Stimulated activated effector memory CD8-positive, alpha-beta T cell treated with anti-CD3 and anti-CD28 coated beads, Interleukin-12 subunit alpha, Interleukin-12 subunit beta, amount 100 ng/mL, for 72 hours (primary cell): ENCODE results near the gene GMDS.

Experiments used
- ATAC-seq: fragments of 150-1000 bp; cut with Tn5 transposase; 2 replicates; pipeline ENCODE4 v1.10.0; 2021
- DNase-seq, 2 donors: peaks; one replicate each; pipeline ENCODE4 v3.0.0; 2021 to 2022; ENCODE audit warnings: low spot score in 2 of 2
- H3K27ac Mint-ChIP-seq: one replicate; pipeline ENCODE4 v1.8.0; 2022; ENCODE audit warnings: mild to moderate bottlenecking, mixed read lengths
- H3K36me3 Mint-ChIP-seq: one replicate; pipeline ENCODE4 v1.8.0; 2022; ENCODE audit warnings: mild to moderate bottlenecking, mixed read lengths
- H3K4me1 Mint-ChIP-seq: one replicate; pipeline ENCODE4 v1.8.0; 2022; ENCODE audit warnings: mixed read lengths
- H3K4me3 Mint-ChIP-seq: one replicate; pipeline ENCODE4 v1.8.0; 2022; ENCODE audit warnings: mild to moderate bottlenecking, mixed read lengths
- H3K9me3 Mint-ChIP-seq: one replicate; pipeline ENCODE4 v1.8.0; 2022; ENCODE audit warnings: mixed read lengths

Gene GMDS

DNA sequence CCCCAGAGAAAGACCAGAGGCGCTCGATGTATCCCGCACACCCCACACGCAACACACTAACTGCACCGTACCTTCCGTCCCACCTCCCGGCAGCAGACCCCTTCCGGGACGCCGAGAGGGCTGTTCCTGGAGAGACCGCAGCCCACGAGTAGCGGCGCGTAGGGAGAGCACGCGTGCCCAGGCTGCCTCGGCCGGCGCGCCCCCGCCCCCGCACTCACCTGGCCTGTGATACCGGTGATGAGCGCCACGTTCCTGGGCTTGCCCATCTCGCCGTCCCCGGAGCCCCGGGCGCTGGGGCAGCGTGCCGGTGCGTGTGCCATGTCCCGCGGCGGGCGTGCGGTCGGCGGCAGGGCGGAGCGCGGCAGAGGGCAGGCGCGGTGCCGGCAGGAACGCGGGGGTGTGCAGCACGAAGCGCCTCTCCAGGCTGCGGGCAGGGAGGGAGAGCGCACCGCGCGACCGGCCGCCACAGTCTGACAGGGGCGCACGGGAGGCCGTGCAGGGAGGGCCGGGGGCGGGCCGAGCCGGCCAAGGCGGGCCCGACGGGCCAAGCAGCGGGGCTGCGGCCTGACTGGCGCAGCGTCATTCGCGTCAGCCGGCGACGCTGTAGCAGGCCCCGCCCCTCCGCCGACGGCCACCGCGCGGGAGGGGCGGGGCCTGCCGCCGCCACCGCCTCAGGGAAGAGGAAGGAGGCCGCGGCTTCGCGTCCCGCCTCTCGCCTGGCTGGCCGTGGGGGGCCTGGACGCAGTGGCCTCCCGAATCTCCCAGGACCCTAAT, at the start of gene GMDS:
Gene GMDS, minus strand, starts transcription at position 503 of the 774 bp plus-strand sequence.
- Mint-ChIP-seq H3K27ac (peak within 1 kb of the TSS; percentile 93), H3K4me3 (peak within 1 kb of the TSS; percentile 85), H3K4me1 (peaks cover 62% of the 10 kb centered on the region), H3K36me3 (no peaks in the 10 kb centered on the region), H3K9me3 (no peaks in the 10 kb centered on the region)
- DNase-seq = peak; percentile 71 to 85
- peak; percentile 97 for ATAC-seq

DNA sequence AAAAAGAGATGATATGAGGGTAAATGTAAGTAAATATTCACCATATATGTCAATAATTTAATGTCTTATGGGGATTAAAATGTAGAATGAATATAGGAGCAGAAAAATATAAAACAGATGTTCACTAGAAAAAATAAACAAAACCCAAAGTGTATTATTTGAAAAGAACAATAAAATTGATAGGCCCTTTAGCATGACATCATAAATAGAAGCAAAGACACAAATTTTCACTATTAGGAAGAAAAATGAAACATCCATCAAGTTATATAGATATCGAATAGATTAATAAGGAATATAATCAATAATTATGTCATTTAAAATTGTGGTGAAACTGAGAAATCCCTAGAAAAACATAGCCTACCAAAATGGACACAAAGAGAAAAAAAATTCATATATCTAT, 40.1 kb upstream of the GMDS start:
- no peak for ATAC-seq
- no peaks in the 10 kb centered on the region for H3K4me1 Mint-ChIP-seq
- no peak overlapping the region for H3K4me3 Mint-ChIP-seq
- peaks cover 41% of the 10 kb centered on the region for H3K9me3 Mint-ChIP-seq
- H3K27ac Mint-ChIP-seq = no peak overlapping the region
- no peak for DNase-seq
- no peaks in the 10 kb centered on the region for H3K36me3 Mint-ChIP-seq

DNA sequence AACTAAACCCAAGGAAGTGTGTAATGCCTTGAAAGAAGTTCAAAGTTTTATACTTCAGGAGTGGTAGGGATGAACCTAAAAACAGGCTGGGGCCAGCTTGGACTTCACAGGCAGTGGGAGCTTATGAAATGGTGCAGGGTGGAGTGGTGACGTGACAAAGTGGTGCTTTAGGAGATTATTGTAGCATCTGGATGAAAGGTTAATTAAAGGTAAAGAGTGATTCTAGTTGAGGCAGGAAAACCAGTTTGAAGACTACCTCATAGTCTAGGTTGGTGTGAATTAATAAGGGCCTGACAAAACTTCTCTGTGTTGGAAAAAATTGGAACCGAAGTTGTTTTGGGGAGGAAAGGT, 30.5 kb upstream of the GMDS start:
- ATAC-seq (no peak), DNase-seq (no peak)
- no peak overlapping the region for H3K4me3 Mint-ChIP-seq
- peaks cover 7% of the 10 kb centered on the region for H3K9me3 Mint-ChIP-seq
- H3K27ac Mint-ChIP-seq = no peak overlapping the region
- H3K36me3 Mint-ChIP-seq = peaks cover 16% of the 10 kb centered on the region
- H3K4me1 Mint-ChIP-seq = no peaks in the 10 kb centered on the region

DNA sequence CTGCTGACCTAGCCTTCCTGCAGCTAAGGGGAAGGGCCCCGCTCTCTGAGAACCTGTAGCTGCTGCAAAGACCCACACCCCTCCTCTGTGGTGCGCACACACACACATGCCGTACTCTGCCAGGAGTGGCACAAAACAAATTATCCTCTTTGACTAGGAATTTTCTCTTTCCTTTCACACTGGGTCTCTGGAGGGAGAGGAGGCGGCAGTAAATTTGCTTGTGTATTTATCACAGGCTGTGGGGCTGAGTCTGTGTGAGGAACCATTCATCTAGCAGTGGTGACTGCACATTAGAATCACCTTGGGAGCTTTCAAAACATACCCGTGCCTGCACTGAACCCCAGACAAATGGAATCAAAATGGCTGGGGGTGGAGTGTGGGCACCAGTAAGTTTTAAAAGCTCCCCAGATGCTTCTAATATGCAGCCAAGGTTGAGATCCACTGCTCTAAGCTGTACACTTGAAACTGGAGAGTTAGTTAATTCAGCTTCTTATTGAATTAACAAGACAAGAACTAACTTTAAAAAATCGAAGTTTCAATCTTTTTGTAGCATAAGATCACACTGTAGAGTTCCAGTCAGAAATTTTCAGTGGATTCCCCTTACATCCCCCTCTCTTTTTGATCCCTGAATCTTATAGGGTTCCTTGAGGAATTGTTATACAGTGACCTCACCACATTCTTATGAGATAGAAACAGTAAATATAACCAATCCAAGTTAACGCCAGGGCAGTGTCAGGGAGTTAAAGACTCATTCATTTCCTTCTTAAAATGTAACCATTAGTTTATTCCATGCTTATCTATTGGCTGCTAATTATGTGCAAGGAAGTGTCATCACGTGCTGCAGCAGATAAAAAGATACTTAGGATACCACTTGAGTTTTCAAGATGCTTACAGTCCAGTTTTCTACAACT, 29.8 kb upstream of the GMDS start:
- Mint-ChIP-seq H3K4me3 (no peak overlapping the region), H3K4me1 (no peaks in the 10 kb centered on the region), H3K36me3 (peaks cover 16% of the 10 kb centered on the region), H3K9me3 (peaks cover 1% of the 10 kb centered on the region), H3K27ac (no peak overlapping the region)
- DNase-seq = no peak
- no peak for ATAC-seq

DNA sequence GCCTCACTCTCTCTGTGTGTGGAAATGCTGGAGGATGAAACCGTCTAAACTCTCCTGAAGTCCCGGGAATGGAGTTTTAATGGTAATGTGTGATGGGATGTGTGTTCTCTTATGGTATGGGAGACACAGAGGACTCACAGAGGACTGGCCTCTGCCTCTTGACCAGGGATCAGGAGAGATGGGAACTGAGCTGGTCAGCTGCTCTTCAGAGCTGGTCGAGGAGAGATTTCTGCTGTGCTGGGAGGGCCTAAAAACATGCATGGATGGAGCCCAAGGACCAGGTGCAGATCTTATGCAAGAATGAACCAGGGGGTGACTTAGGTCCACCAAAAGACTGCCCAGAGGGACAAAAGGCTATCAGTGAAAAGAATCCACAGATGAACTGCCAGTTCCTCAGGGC, 27.3 kb upstream of the GMDS start:
- no peak for DNase-seq
- Mint-ChIP-seq H3K4me1 (peaks cover 5% of the 10 kb centered on the region), H3K36me3 (peaks cover 16% of the 10 kb centered on the region), H3K9me3 (no peaks in the 10 kb centered on the region), H3K27ac (no peak overlapping the region), H3K4me3 (no peak overlapping the region)
- no peak for ATAC-seq

DNA sequence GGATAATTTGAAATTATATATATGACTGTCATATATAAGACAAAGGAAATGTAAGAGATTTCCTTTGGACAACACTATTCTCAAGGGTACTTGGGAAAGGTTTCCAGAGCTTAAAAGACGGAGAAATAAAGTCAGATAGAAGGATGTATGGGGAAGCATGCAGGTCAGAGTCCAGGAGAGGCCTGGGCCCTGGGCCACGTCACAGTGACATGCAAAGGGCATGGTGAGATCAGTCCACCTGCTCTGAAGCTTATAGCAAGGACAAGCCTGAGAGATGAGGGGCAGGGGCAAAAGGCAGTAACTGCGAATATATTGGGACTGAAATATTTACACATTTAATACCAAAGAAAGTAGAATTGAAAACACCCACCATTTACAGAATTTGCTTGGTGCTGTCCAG, 24.6 kb upstream of the GMDS start:
- peaks cover 10% of the 10 kb centered on the region for H3K36me3 Mint-ChIP-seq
- H3K4me3 Mint-ChIP-seq = no peak overlapping the region
- no peak for ATAC-seq

DNA sequence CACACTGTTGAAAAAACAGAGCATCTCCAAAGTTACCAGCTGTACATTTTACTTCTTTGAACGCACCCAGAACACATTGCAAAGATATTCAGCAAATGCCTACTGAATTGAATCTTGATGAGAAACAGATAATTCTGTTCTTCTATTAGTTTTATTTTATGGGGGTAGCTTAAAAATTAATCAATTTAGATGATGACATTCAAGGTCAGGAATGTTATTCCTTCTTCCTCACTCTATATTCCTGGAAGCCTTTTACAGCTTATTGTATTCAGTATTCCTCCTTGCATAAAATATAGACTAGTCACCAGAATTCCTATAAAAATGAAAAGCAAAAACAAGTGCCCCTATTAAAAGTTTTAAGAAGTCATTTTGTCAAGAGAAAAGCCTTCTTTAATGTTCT, 21.4 kb upstream of the GMDS start:
- Mint-ChIP-seq H3K27ac (no peak overlapping the region), H3K4me1 (peaks cover 5% of the 10 kb centered on the region), H3K9me3 (no peaks in the 10 kb centered on the region), H3K4me3 (no peak overlapping the region), H3K36me3 (no peaks in the 10 kb centered on the region)
- ATAC-seq (no peak), DNase-seq (no peak)

More for the DNA sequence above, 24.6 kb upstream of the GMDS start:
- H3K9me3 Mint-ChIP-seq = no peaks in the 10 kb centered on the region
- H3K4me1 Mint-ChIP-seq = peaks cover 5% of the 10 kb centered on the region
- H3K27ac Mint-ChIP-seq = no peak overlapping the region
- no peak for DNase-seq

DNA sequence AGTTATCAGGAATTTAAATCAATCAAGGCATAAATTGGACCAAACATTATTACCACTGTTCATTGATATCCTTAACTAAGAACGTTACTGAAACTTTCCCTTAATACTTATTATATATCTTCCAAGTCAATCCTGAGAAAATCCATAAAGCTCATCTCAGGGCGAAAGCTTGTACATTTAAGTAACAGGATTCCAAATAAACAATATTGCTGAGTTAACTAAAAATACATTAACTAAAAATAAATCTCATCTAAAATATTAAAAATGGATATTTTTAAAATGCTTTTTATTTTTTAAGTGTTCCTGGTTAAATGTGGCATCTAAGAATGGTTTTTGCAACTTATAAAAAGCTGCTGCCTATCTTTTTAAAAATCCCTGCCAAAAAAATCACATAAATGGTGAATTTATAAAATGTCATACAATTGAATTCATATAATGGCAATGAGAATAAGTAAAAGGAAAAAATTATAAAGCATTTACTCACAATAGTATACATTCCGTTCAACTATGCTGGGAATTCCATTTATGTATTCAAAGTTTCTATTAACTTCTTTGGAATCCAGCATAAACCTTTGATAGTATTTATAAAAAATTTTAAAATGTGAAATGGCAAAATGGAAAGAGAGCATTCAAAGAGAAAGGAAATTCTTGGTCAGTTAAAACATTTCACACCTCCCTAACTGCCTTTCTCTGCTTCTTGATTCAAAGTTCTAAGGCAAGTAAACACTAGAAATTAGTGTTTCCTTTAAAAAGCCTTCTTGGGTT, 20.8 kb upstream of the GMDS start:
- peaks cover 5% of the 10 kb centered on the region for H3K4me1 Mint-ChIP-seq
- ATAC-seq (no peak), DNase-seq (no peak)
- H3K4me3 Mint-ChIP-seq = no peak overlapping the region
- H3K9me3 Mint-ChIP-seq = no peaks in the 10 kb centered on the region
- no peaks in the 10 kb centered on the region for H3K36me3 Mint-ChIP-seq
- no peak overlapping the region for H3K27ac Mint-ChIP-seq

DNA sequence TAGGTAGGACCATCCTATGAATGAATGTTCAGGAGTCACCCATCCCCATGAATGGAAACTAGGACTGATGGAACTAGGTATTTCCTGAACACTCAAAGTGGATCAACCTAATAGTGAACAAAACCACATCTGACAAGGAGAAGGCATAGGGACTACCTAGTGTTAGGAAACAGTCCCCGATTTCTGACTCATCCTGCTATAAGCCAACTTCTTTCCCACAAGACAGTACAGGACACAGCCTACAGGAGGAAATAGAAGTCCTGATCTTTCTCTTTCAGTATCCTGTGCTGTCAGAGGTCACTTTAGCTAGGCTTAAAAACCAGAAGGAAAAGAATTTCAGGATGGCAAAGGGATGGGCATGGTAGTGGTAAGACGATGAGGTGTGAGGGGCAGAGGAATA, 19.5 kb upstream of the GMDS start:
- no peaks in the 10 kb centered on the region for H3K36me3 Mint-ChIP-seq

DNA sequence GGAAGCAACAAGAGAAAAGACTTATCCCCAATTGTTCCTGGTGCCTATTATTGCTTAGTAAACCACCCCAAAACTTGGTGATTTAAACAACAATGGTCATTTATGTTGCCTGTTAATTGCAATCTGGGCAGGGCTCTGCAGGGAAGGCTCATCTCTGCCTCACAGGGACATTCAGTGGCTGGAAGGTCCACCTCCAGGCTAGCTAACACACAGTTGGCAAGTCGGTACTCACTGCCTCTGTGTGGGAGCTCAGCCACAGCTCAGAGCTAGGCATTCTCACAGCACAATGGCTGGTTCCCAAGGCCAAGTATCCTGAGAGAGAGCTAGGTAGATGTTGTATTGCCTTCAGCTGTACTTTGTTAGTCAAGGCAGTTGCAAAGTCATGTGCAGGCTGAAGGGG, 18.5 kb upstream of the GMDS start:
- ATAC-seq (no peak), DNase-seq (no peak)
- Mint-ChIP-seq H3K4me1 (peaks cover 5% of the 10 kb centered on the region), H3K27ac (no peak overlapping the region), H3K36me3 (no peaks in the 10 kb centered on the region), H3K9me3 (no peaks in the 10 kb centered on the region), H3K4me3 (no peak overlapping the region)

More for the DNA sequence above, 19.5 kb upstream of the GMDS start:
- no peak for ATAC-seq
- Mint-ChIP-seq H3K4me3 (no peak overlapping the region), H3K4me1 (peaks cover 5% of the 10 kb centered on the region), H3K9me3 (no peaks in the 10 kb centered on the region), H3K27ac (no peak overlapping the region)
- no peak for DNase-seq

DNA sequence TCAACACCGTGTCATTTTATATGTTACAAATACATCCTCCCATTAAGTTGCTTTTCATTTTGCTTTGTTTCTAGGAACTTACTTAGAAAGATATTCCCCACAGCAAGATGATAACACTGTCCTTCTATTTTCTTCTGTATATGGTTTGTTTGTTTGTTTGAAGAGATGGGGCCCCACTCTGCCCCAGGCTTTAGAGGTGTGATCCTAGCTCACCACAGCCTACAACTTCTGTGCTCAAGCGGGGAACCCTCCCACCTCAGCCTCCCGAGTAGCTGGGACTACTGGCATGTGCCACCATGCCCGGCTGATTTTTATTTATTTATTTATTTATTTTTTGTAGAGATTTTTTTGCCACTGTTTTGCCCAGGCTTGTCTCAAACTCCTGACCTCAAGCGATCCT, 14.2 kb upstream of the GMDS start:
- H3K36me3 Mint-ChIP-seq = no peaks in the 10 kb centered on the region
- H3K4me3 Mint-ChIP-seq = no peak overlapping the region
- peaks cover 5% of the 10 kb centered on the region for H3K9me3 Mint-ChIP-seq
- DNase-seq (no peak), ATAC-seq (no peak)
- H3K4me1 Mint-ChIP-seq = no peaks in the 10 kb centered on the region
- no peak overlapping the region for H3K27ac Mint-ChIP-seq

DNA sequence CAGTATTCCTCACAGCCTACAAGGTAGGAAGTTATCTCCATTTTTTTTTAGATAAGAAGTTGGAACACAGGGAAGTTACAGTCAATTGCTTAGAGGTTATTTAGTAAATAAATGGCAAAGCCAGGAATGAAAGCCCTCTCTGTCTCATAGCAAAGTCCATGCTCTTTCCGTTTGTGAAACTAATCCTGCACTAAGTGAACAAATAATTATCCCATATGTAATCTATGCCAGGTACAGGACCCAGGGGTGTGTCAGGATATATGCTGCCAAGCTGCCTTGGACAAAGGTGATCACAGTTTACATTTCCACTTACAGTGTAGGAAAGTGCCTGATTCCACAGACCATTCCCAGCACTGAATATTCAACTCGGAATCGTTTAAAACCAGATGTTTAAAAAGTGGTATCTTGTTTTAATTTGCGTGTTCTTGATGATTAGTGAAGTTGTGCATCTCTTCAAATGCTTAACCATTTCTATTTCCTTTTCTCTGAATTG, 13.6 kb upstream of the GMDS start:
- no peak overlapping the region for H3K4me3 Mint-ChIP-seq
- H3K9me3 Mint-ChIP-seq = peaks cover 5% of the 10 kb centered on the region
- H3K4me1 Mint-ChIP-seq = no peaks in the 10 kb centered on the region
- ATAC-seq (no peak), DNase-seq (no peak)
- no peaks in the 10 kb centered on the region for H3K36me3 Mint-ChIP-seq
- no peak overlapping the region for H3K27ac Mint-ChIP-seq

DNA sequence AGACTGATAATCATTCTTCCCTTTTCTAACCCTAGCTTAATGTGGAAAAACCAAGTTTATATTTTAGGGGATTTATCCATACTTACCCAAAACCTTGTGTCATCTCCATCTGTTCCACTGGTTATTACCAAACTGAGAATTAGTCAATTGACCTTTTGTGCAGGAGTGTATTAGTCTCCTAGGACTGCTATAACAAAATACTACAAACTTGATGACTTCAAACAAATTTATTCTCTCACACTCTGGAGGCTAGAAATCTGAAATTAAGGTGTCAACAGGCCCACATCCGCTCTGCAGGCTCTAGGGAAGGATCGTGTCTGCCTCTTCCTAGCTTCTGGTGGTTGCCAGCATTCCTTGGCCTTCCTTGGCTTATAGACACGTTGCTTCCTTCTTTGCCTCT, 12.7 kb upstream of the GMDS start:
- Mint-ChIP-seq H3K9me3 (peaks cover 5% of the 10 kb centered on the region), H3K4me3 (no peak overlapping the region)

DNA sequence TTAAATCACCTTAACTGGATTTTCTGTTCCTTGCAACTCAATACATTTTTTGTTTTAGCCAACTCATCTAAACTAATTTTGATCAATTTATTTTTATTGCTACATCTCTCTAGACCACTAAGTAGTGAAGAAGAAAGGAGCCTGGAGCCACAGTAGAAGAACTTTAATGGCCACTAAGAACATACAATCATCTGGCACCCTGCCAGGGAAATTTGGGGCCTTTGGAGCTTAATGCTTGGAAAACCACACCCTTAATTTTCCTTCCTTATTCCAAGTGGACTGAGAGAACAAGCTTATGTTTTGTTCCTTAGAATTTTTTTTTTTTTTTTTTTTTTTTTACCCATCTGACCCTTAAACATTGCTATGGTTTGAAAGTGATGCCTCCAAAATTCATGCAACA, 12.0 kb upstream of the GMDS start:
- Mint-ChIP-seq H3K4me3 (no peak overlapping the region), H3K9me3 (peaks cover 5% of the 10 kb centered on the region), H3K36me3 (peaks cover 12% of the 10 kb centered on the region), H3K4me1 (no peaks in the 10 kb centered on the region), H3K27ac (no peak overlapping the region)
- ATAC-seq = no peak
- DNase-seq = no peak

More for the DNA sequence above, 12.7 kb upstream of the GMDS start:
- no peaks in the 10 kb centered on the region for H3K4me1 Mint-ChIP-seq
- H3K27ac Mint-ChIP-seq = no peak overlapping the region
- no peak for ATAC-seq
- DNase-seq = no peak
- H3K36me3 Mint-ChIP-seq = peaks cover 5% of the 10 kb centered on the region

DNA sequence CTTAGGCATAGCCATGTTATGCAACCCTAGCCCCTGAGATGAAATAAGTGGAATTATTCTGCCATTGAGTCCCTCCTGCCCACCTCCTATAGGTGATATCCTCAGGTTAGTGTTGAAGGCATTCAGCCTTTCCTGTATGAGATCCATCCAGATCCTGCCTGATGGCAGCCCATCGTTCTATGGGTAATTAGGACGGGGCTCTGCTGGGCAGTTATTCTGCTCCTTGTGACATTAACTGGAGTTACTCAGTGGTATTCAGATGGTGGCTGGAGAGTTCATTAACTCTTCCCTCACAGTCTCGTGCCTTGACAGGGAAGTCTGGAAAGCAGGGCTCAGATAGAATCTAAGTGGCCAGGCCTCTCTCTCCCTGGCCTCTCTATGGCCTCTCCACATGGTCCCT, 9.3 kb upstream of the GMDS start:
- Mint-ChIP-seq H3K36me3 (peaks cover 27% of the 10 kb centered on the region), H3K4me3 (no peak overlapping the region), H3K4me1 (no peaks in the 10 kb centered on the region), H3K27ac (no peak overlapping the region), H3K9me3 (peaks cover 5% of the 10 kb centered on the region)
- DNase-seq (no peak), ATAC-seq (no peak)
